Neuronal stem cell (in vitro differentiated cells): ENCODE results near the gene PFDN1.

Experiments used
- DNase-seq: peaks from one replicate; pipeline ENCODE4 v3.0.0-alpha.2; 2013; ENCODE audit warnings: low spot score
- H2AFZ ChIP-seq: one replicate; pipeline ENCODE4 v1.6.1; 2013; ENCODE audit warnings: mild to moderate bottlenecking, low read length, inconsistent platforms
- H2AK5ac ChIP-seq: 2 replicates; pipeline ENCODE4 v1.6.1; 2013; ENCODE audit warnings: low read depth, mild to moderate bottlenecking, inconsistent platforms, low read length, moderate library complexity, mixed read lengths
- H2BK120ac ChIP-seq: 2 replicates; pipeline ENCODE4 v1.6.1; 2013; ENCODE audit warnings: low read depth, mild to moderate bottlenecking, inconsistent platforms, low read length, moderate library complexity, mixed read lengths
- H2BK12ac ChIP-seq: one replicate; pipeline ENCODE4 v1.6.1; 2013; ENCODE audit warnings: low read length, inconsistent platforms
- H2BK15ac ChIP-seq: 2 replicates; pipeline ENCODE4 v1.6.1; 2013; ENCODE audit warnings: mild to moderate bottlenecking, low read length, inconsistent platforms, mixed read lengths
- H2BK5ac ChIP-seq: one replicate; pipeline ENCODE4 v1.6.1; 2013; ENCODE audit warnings: inconsistent platforms, mild to moderate bottlenecking, low read length, moderate library complexity
- H3K14ac ChIP-seq: one replicate; pipeline ENCODE4 v1.6.1; 2013; ENCODE audit warnings: low read length, inconsistent platforms
- H3K18ac ChIP-seq: 2 replicates; pipeline ENCODE4 v1.6.1; 2013; ENCODE audit warnings: low read length, inconsistent platforms
- H3K23ac ChIP-seq: 2 replicates; pipeline ENCODE4 v1.6.1; 2013; ENCODE audit warnings: low read depth, mild to moderate bottlenecking, mixed read lengths, low read length, inconsistent platforms; ENCODE audit not compliant: poor library complexity
- H3K27ac ChIP-seq: replicated peaks from 3 replicates; pipeline ENCODE4 v1.5.1; 2013; ENCODE audit warnings: low read length, inconsistent platforms
- H3K27me3 ChIP-seq, 3 experiments: 2 replicates each; pipeline ENCODE4 v1.6.1; 2013; ENCODE audit warnings: low read length in 3 of 3, mild to moderate bottlenecking in 2 of 3, inconsistent platforms in 1 of 3, low read depth in 1 of 3, mixed read lengths in 1 of 3, moderate library complexity in 1 of 3; ENCODE audit not compliant: control insufficient read depth in 3 of 3, insufficient read depth in 3 of 3
- H3K36me3 ChIP-seq, 2 donors: replicated peaks in 1 of 2; 2 replicates each; pipeline ENCODE4 v1.6.1; 2013; ENCODE audit warnings: low read length in 2 of 2; ENCODE audit not compliant: control insufficient read depth in 2 of 2, insufficient read depth in 2 of 2
- H3K4ac ChIP-seq: 2 replicates; pipeline ENCODE4 v1.6.1; 2013; ENCODE audit warnings: inconsistent platforms, mild to moderate bottlenecking, low read length, moderate library complexity
- H3K4me1 ChIP-seq, 2 donors: 1 replicate in 1 of 2; 2 replicates in 1 of 2; pipeline ENCODE4 v1.6.1; 2013; ENCODE audit warnings: low read length in 2 of 2, low read depth in 1 of 2; ENCODE audit not compliant: control insufficient read depth in 2 of 2, insufficient read depth in 1 of 2
- H3K4me2 ChIP-seq: one replicate; pipeline ENCODE4 v1.6.1; 2013; ENCODE audit warnings: mild to moderate bottlenecking, low read length, inconsistent platforms; ENCODE audit not compliant: insufficient read depth, poor library complexity, severe bottlenecking
- H3K4me3 ChIP-seq, 2 donors: 2 replicates each; pipeline ENCODE4 v1.5.1; 2013; ENCODE audit warnings: low read length in 2 of 2, mild to moderate bottlenecking in 2 of 2, inconsistent platforms in 1 of 2, moderate library complexity in 1 of 2
- H3K79me1 ChIP-seq: one replicate; pipeline ENCODE4 v1.6.1; 2013; ENCODE audit warnings: low read depth, mild to moderate bottlenecking, inconsistent platforms, low read length, moderate library complexity
- H3K9ac ChIP-seq: one replicate; pipeline ENCODE4 v1.6.1; 2013; ENCODE audit warnings: mild to moderate bottlenecking, low read depth, low read length, inconsistent platforms; ENCODE audit not compliant: poor library complexity
- H3K9me3 ChIP-seq, 2 donors: replicated peaks in 1 of 2; 2 replicates each; pipeline versions ENCODE3 to v1.6.1; 2013; ENCODE audit warnings: low read length in 2 of 2, mild to moderate bottlenecking in 2 of 2, inconsistent platforms in 1 of 2, low read depth in 1 of 2, mixed read lengths in 1 of 2, moderate library complexity in 1 of 2; ENCODE audit not compliant: control insufficient read depth in 2 of 2, insufficient read depth in 1 of 2
- H4K8ac ChIP-seq: one replicate; pipeline ENCODE4 v1.6.1; 2013; ENCODE audit warnings: low read depth, mild to moderate bottlenecking, inconsistent platforms, low read length, moderate library complexity
- H4K91ac ChIP-seq: one replicate; pipeline ENCODE4 v1.6.1; 2013; ENCODE audit warnings: low read length, low read depth, mild to moderate bottlenecking, inconsistent platforms; ENCODE audit not compliant: poor library complexity
- WGBS, 2 donors: extraction: QIAGEN DNeasy Blood & Tissue Kit; methylation state at CpG; one replicate each; pipeline ENCODE4 v1.1.7; 2013; ENCODE audit warnings: missing lambda C conversion rate in 2 of 2, mixed read lengths in 1 of 2; ENCODE audit not compliant: insufficient read length in 2 of 2, insufficient replicate concordance in 1 of 2; ENCODE audit errors: extremely low coverage in 2 of 2; 5-methylcytosine and 5-hydroxymethylcytosine counted together

The PFDN1 gene

DNA sequence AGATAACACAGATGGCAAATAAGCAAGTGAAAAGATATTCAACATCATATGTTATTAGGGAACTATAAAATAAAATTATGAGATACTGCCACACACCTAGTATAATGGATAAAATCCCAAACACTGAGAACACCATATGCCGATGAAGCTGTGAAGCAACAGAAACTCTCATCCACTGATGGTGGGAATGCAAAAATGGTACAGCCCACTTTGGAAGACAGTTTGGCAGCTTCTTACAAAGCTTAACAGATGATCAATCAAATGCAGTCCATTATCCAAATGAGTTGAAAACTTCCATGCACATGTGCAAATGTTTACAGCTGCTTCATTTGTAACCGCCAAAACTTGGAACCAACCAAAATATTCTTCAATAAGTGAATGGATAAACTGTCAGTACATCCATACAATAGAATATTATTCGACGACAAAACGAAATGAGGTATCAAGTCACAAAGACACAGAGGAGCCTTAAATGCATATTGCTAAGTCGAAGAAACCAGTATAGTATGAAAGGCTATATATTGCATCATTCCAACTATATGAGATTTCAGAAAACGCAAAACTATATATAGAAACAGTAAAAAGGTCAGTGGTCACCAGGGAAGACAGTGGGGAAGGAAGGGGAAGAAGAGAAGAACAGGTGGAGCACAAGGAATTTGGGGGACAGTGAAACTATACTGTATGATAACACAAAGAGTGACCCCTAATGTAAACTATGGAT is 14.9 kb downstream of the PFDN1 start:
- no peak overlapping the region for H3K14ac ChIP-seq
- no peak overlapping the region for H3K4me2 ChIP-seq
- no peak overlapping the region for H3K9ac ChIP-seq
- H3K9me3 ChIP-seq, result no peaks in the 10 kb centered on the region
- H2BK15ac ChIP-seq, result no peak overlapping the region
- no peak overlapping the region for H2AFZ ChIP-seq
- H4K8ac ChIP-seq, result no peak overlapping the region
- H3K4me3 ChIP-seq, result no peak overlapping the region
- WGBS, 2 donors, result no CpG with 5 or more reads among the region's 7 CpGs
- H3K4me1 ChIP-seq, result peaks cover 0 to 1% of the 10 kb centered on the region in 2 donors
- H2AK5ac ChIP-seq, result no peak overlapping the region
- H3K18ac ChIP-seq, result no peak overlapping the region
- no peaks in the 10 kb centered on the region for H3K27me3 ChIP-seq
- peaks cover 2% of the 10 kb centered on the region for H3K79me1 ChIP-seq
- H2BK5ac ChIP-seq, result no peak overlapping the region
- DNase-seq, result no peak
- H2BK12ac ChIP-seq, result no peak overlapping the region
- no peak overlapping the region for H4K91ac ChIP-seq
- H3K27ac ChIP-seq, result no peak overlapping the region
- peaks cover 0 to 4% of the 10 kb centered on the region in 2 donors for H3K36me3 ChIP-seq
- H3K4ac ChIP-seq, result no peak overlapping the region
- no peak overlapping the region for H3K23ac ChIP-seq
- H2BK120ac ChIP-seq, result no peak overlapping the region

DNA sequence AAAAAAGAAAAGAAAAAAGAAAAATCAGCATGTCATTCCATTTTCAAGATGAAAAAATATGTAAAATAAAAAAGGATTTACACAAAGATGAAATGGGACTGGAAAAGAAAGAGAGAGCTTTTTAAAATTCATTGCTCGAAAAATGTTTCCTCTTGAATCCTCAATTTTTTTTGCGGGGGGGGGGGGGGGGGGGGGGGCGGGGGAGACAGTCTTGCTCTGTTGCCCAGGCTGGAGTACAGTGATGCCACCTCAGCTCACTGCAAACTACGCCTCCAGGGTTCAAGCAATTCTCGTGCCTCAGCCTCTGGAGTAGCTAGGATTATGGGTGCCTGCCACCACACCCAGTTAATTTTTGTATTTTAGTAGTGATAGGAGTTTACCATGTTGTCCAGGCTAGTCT is 16.5 kb downstream of the PFDN1 start:
- Histone ChIP-seq H3K27me3 (no peaks in the 10 kb centered on the region), H4K91ac (no peak overlapping the region), H3K79me1 (peaks cover 2% of the 10 kb centered on the region), H2BK15ac (no peak overlapping the region), H2BK12ac (no peak overlapping the region), H3K23ac (no peak overlapping the region), H2BK120ac (no peak overlapping the region), H2AFZ (no peak overlapping the region), H3K4me1 (no peaks in the 10 kb centered on the region), H3K4me2 (no peak overlapping the region), H3K14ac (no peak overlapping the region), H3K18ac (no peak overlapping the region), H3K4ac (no peak overlapping the region), H2BK5ac (no peak overlapping the region), H2AK5ac (no peak overlapping the region), H3K27ac (no peak overlapping the region), H4K8ac (no peak overlapping the region), H3K9ac (no peak overlapping the region), H3K36me3 (peaks cover 0 to 4% of the 10 kb centered on the region in 2 donors), H3K4me3 (no peak overlapping the region), H3K9me3 (no peaks in the 10 kb centered on the region)
- WGBS, 2 donors, result no CpG with 5 or more reads among the region's 5 CpGs
- DNase-seq, result no peak

DNA sequence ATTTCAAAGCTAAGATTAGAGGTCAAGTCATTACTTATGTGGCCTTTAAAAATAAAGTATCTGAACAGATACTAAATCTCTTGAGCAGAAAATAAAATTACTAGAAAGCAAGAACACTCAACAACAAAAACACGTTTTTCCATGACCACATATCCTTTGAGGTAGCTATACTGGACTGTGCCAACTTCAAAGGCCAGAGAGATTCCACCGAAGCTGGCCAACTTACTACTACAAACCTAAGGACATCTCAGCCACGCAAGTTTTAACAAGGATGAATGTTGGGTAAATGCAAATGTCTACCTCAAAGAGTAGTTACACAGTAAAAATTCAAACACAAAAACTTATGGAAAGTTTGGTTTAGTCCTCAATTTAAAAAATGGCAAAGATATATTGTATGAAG is 18.9 kb downstream of the PFDN1 start:
- Histone ChIP-seq H3K9me3 (no peaks in the 10 kb centered on the region), H3K23ac (no peak overlapping the region), H3K36me3 (peaks cover 0 to 26% of the 10 kb centered on the region in 2 donors), H3K14ac (no peak overlapping the region), H4K91ac (no peak overlapping the region), H2AFZ (no peak overlapping the region), H4K8ac (no peak overlapping the region), H2BK15ac (no peak overlapping the region), H3K9ac (no peak overlapping the region), H3K79me1 (peaks cover 2% of the 10 kb centered on the region), H2AK5ac (no peak overlapping the region), H3K4me1 (no peaks in the 10 kb centered on the region), H3K4ac (no peak overlapping the region), H3K4me3 (no peak overlapping the region), H2BK5ac (no peak overlapping the region), H3K27ac (no peak overlapping the region), H3K4me2 (no peak overlapping the region), H2BK12ac (no peak overlapping the region), H2BK120ac (no peak overlapping the region), H3K27me3 (no peaks in the 10 kb centered on the region), H3K18ac (no peak overlapping the region)
- no peak for DNase-seq
- WGBS, 2 donors, result no CpG with 5 or more reads among the region's 3 CpGs

DNA sequence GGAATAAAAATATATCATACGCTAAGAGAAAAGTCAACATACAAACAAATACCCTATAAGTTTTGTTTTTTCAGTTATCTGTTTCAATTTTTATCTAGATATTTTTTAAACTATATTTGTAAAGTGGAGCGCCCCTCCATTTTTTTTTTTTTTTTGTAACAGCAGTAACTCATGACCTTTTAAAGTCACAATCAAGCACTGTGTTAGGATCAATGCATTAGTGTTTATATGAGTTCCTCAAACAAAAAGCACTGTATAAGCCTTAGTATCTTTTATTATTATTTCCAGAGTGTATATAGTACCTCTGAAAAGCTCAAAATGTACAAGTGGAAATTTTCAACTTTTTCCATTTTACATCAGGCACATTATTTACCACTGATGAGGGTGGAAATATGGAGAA is 20.6 kb downstream of the PFDN1 start:
- H3K18ac ChIP-seq, result no peak overlapping the region
- H2BK15ac ChIP-seq, result no peak overlapping the region
- no CpG with 5 or more reads among the region's 2 CpGs for WGBS, 2 donors

More for the DNA sequence above, 20.6 kb downstream of the PFDN1 start:
- Histone ChIP-seq H3K9ac (no peak overlapping the region), H2BK5ac (no peak overlapping the region), H3K14ac (no peak overlapping the region), H3K27ac (no peak overlapping the region), H2BK12ac (no peak overlapping the region), H4K91ac (no peak overlapping the region), H2BK120ac (no peak overlapping the region), H3K4ac (no peak overlapping the region), H3K23ac (no peak overlapping the region), H3K27me3 (no peaks in the 10 kb centered on the region), H2AK5ac (no peak overlapping the region), H3K4me3 (no peak overlapping the region), H2AFZ (no peak overlapping the region), H3K36me3 (peaks cover 0 to 42% of the 10 kb centered on the region in 2 donors), H4K8ac (no peak overlapping the region), H3K9me3 (peaks cover 0 to 5% of the 10 kb centered on the region in 2 donors), H3K4me2 (no peak overlapping the region), H3K79me1 (peaks cover 2% of the 10 kb centered on the region), H3K4me1 (no peaks in the 10 kb centered on the region)
- DNase-seq, result no peak
